ENCODE data around the gene ATP1A3. TPM values are rescaled to one million over a fixed set of nuclear protein-coding genes. Genes with fewer than 3 reads are reported as not detected.
A peak's percentile ranks its signal among the peaks of the same experiment; 100 is the strongest.
"Not testable (repeated sequence)": the region's sequence is repeated elsewhere in the genome, so short reads cannot be mapped to it uniquely, and the experiment has no call there.

The ATP1A3 gene
- total RNA-seq, 8 experiments from 2014 or later, result 2.4 to 243 (median 117) TPM

DNA sequence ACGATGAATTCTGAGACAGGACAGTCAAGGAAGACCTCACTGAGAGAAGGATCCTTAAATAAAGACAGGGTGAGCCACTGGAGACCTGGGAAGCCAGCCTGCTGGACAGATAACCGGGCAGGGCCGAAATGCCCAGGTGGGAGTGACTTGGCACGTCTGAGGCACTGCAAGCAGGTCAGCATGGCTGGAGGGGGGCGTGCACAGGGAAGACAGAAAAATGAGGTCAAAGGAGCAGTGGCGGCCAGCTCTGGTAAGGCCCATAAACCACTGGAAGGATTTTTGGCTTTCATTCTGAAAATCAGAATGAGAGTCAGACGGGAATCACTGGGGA lies 5.8 kb upstream of the ATP1A3 start:
- Histone ChIP-seq H3K4me3 (peak overlapping the region in 2 of 5 donors; percentile 44 to 50), H3K27ac (peak overlapping the region; percentile 95 to 96), H3K4me1 (replicated peaks in 1 of 2) (peaks cover 44 to 46% of the 10 kb centered on the region in 2 donors)
- 60 to 100% (median 84%) methylated on average over 1 to 3 of the region's 7 CpGs; no CpG with 5 or more reads in 2 of the 10 experiments for WGBS, 10 experiments
- in situ Hi-C loops (cut with MboI; ENCODE audit: low pct_unique_long_range_greater_than_20kb in 2 of 9, low sequenced_read_pairs in 9 of 9, unreplicated experiment in 9 of 9), result no loop called here
- ATAC-seq (replicated peaks in 6 of 8), result no peak

- in situ Hi-C loops (cut with MboI; ENCODE audit: low pct_unique_long_range_greater_than_20kb in 2 of 9, low sequenced_read_pairs in 9 of 9, unreplicated experiment in 9 of 9), result no loop called here
- Histone ChIP-seq H3K27ac (peak overlapping the region; percentile 95 to 96), H3K4me3 (peak overlapping the region; percentile 21 to 50 (median 33)), H3K4me1 (replicated peaks in 1 of 2) (peaks cover 50% of the 10 kb centered on the region in 2 donors)
- ATAC-seq (replicated peaks in 6 of 8), result peak in 5 of 8 experiments; percentile 7 to 22 (median 16)
- 10 to 76% (median 39%) methylated on average over 3 to 6 of the region's 55 CpGs; no CpG with 5 or more reads in 4 of the 10 experiments for WGBS, 10 experiments
These were observed 5.2 kb upstream of the ATP1A3 start for GRCh38 chr19:41999071-41999877.

DNA sequence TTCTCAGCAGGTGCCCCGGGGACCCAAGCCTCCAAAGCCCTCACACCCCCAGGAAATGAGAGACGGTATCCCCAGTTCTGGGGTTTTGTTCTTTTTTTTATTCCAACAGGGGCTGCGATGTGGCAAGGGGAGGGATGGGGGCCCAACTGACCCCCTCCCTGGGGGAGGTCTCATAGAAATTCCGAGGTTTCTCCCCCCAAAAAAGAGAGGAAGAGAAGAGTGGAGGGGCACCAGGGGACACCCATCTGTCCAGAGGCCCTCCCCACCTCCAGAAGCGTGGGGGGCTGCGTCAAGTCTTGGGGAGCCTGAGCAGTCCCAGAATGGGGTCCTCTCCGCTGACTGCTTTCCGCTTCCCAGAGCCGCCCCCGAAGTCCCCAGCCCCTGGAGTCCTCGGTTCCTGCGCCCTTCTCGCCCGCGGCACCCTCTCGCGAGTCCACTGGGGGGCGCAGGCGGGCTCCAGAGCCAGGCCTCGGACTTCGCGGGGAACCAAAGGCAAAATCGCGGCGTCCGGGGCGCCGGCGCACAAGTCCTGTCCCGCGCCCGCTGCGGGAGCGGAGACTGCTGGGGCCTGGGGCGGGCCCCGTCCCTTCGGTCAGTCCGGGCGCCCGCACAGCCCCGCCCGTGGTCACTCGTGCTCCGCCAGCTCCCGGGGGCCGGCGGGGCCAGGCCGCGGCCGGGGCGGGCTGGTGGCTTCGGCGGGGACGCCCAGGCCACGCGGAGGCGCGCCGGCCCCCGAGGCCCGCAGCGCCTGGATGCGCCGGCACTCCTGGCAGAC lies 4.4 kb upstream of the ATP1A3 start:
- ATAC-seq (replicated peaks in 6 of 8), result peak; percentile 3 to 30 (median 16)
- H3K27ac ChIP-seq, result peak overlapping the region; percentile 95 to 96
- peak overlapping the region; percentile 21 to 50 (median 33) for H3K4me3 ChIP-seq
- in situ Hi-C loops (cut with MboI; ENCODE audit: low pct_unique_long_range_greater_than_20kb in 2 of 9, low sequenced_read_pairs in 9 of 9, unreplicated experiment in 9 of 9), result no loop called here
- 0 to 20% methylated on average over 1 to 2 of the region's 64 CpGs; no CpG with 5 or more reads in 8 of the 10 experiments for WGBS, 10 experiments
- H3K4me1 ChIP-seq (replicated peaks in 1 of 2), result peaks cover 46 to 50% of the 10 kb centered on the region in 2 donors

- peak overlapping the region; percentile 95 to 96 for H3K27ac ChIP-seq
- in situ Hi-C loops (cut with MboI; ENCODE audit: low pct_unique_long_range_greater_than_20kb in 2 of 9, low sequenced_read_pairs in 9 of 9, unreplicated experiment in 9 of 9), result no loop called here
- peak overlapping the region; percentile 21 to 50 (median 33) for H3K4me3 ChIP-seq
- peaks cover 46 to 50% of the 10 kb centered on the region in 2 donors for H3K4me1 ChIP-seq (replicated peaks in 1 of 2)
- 0 to 8% (median 0%) methylated on average over 1 to 5 of the region's 14 CpGs; no CpG with 5 or more reads in 7 of the 10 experiments for WGBS, 10 experiments
- ATAC-seq (replicated peaks in 6 of 8), result peak in 5 of 8 experiments; percentile 22 to 45 (median 39)
These were observed 3.8 kb upstream of the ATP1A3 start for GRCh38 chr19:41997851-41998229.

DNA sequence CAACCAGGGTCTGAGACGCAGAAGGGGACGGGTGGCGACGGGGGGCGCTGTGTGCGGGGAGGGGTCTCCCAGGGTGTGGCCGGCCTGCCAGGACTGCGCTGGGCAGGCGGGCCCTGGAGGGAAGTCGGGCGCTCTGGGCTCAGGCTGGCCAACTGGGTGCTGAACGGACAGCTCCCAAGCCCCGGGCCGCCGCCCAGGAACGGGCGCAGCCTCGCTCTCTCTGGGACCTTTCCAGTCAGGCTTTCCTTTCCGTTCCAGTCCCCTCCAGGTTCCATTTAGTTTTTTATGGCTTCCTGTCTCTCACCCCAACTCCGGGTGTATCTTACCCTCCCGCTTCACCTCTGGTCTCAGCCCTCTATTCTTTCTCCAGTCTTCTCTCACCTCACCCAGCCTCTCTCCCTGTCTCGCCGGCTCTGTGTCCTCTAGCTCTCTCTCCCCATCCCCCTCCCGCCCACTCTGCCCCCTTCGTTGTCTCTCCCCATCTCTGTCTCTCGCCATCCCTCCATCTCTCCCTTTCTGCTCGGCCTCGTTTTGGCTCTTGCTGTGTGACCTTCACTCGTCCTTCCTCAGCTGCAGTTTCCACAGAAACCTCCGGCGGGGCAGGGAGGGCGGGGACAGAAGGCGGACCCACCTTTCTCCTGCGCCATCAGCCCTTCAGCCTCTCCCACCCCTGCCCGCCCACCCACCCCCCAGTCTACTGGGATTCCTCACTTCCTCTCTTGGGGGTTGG lies 3.3 kb upstream of the ATP1A3 start:
- in situ Hi-C loops (cut with MboI; ENCODE audit: low pct_unique_long_range_greater_than_20kb in 2 of 9, low sequenced_read_pairs in 9 of 9, unreplicated experiment in 9 of 9), result no loop called here
- ATAC-seq (replicated peaks in 6 of 8), result peak; percentile 4 to 67 (median 20)
- peaks cover 49 to 54% of the 10 kb centered on the region in 2 donors for H3K4me1 ChIP-seq (replicated peaks in 1 of 2)
- WGBS, 10 experiments, result 0% methylated on average over 4 of the region's 35 CpGs; no CpG with 5 or more reads in 9 of the 10 experiments
- peak overlapping the region; percentile 21 to 50 (median 33) for H3K4me3 ChIP-seq
- peak overlapping the region; percentile 95 to 96 for H3K27ac ChIP-seq

GRCh38 chr19:41995959-41996797 lies 2.1 kb upstream of the ATP1A3 start:
- 11 to 60% (median 30%) methylated on average over 1 to 6 of the region's 12 CpGs; no CpG with 5 or more reads in 3 of the 10 experiments for WGBS, 10 experiments
- peaks cover 52 to 61% of the 10 kb centered on the region in 2 donors for H3K4me1 ChIP-seq (replicated peaks in 1 of 2)
- H3K4me3 ChIP-seq, result peak overlapping the region in 3 of 5 donors; percentile 32 to 50 (median 44)
- ATAC-seq (replicated peaks in 6 of 8), result peak in 5 of 8 experiments; percentile 36 to 48 (median 39)
- in situ Hi-C loops (cut with MboI; ENCODE audit: low pct_unique_long_range_greater_than_20kb in 2 of 9, low sequenced_read_pairs in 9 of 9, unreplicated experiment in 9 of 9), result no loop called here
- peak overlapping the region; percentile 95 to 96 for H3K27ac ChIP-seq

GRCh38 chr19:41994994-41995958 lies 1.2 kb upstream of the ATP1A3 start:
- peaks cover 50 to 65% of the 10 kb centered on the region in 2 donors for H3K4me1 ChIP-seq (replicated peaks in 1 of 2)
- no peak overlapping the region for H3K4me3 ChIP-seq
- ATAC-seq (replicated peaks in 6 of 8), result no peak
- H3K27ac ChIP-seq, result peak overlapping the region; percentile 75 to 95
- in situ Hi-C loops (cut with MboI; ENCODE audit: low pct_unique_long_range_greater_than_20kb in 2 of 9, low sequenced_read_pairs in 9 of 9, unreplicated experiment in 9 of 9), result no loop called here
- WGBS, 10 experiments, result 36 to 94% (median 75%) methylated on average over 2 to 9 of the region's 19 CpGs; no CpG with 5 or more reads in 3 of the 10 experiments

DNA sequence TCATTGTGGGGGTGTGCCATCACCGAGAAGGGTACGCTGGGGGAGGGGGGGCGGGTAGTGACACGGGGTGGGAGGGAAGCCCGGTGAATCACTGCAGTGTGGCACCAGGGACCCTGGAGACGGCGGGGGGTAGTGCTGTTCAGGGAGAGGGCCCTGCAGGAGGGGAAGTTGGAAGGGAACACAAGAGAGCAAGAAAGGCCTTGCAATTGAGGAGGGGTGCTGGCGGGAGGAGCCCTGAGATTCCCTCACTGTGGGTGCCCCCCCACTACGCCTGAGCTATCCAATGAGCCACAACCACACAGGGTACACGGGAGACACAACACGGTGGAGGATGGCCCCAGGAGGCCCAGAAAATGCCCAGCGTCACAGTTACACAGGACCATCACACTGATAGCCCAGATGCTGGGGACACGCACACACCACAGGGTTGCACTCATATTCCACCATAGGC lies 516 bp upstream of the ATP1A3 start:
- Histone ChIP-seq H3K27ac (peak overlapping the region; percentile 75 to 95), H3K4me1 (replicated peaks in 1 of 2) (peaks cover 43 to 58% of the 10 kb centered on the region in 2 donors), H3K4me3 (peak overlapping the region; percentile 61 to 92 (median 80))
- ATAC-seq (replicated peaks in 6 of 8), result peak in 5 of 8 experiments; percentile 19 to 31 (median 22)
- WGBS, 10 experiments, result 42 to 83% methylated on average over 1 to 2 of the region's 13 CpGs; no CpG with 5 or more reads in 8 of the 10 experiments
- in situ Hi-C loops (cut with MboI; ENCODE audit: low pct_unique_long_range_greater_than_20kb in 2 of 9, low sequenced_read_pairs in 9 of 9, unreplicated experiment in 9 of 9), result no loop called here

DNA sequence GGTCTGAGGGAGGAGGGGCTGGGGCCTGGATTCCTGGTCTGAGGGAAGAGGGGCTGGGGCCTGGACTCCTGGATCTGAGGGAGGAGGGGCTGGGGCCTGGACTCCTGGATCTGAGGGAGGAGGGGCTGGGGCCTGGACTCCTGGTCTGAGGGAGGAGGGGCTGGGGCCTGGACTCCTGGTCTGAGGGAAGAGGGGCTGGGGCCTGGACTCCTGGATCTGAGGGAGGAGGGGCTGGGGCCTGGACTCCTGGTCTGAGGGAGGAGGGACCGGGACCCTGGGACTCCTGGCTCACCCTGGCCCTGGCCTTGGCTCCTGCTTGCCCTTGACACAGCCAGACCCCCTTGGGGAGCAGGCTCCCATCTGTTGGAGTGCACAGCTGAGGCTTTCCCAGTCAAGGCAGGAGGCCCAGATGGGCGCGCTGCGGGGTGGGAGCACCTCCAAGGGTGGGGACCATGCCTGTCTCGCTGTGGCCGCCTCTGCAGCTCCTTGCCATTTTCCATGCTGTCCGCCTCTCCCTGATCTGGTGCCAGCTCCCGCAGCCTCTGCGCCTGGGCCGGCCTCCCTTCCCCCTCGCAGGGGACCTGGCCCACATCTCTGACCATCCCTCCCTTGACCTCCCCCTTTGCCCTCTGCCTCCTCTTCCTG lies 2.0 kb downstream of the ATP1A3 start:
- H3K27ac ChIP-seq; ATAC-seq (replicated peaks in 6 of 8); in situ Hi-C loops (cut with MboI; ENCODE audit: low pct_unique_long_range_greater_than_20kb in 2 of 9, low sequenced_read_pairs in 9 of 9, unreplicated experiment in 9 of 9): not testable (repeated sequence)
- WGBS, 10 experiments, result 90% methylated on average over 2 of the region's 11 CpGs; no CpG with 5 or more reads in 9 of the 10 experiments
- Histone ChIP-seq H3K4me1 (replicated peaks in 1 of 2) (peaks cover 31 to 42% of the 10 kb centered on the region in 2 donors), H3K4me3 (peak overlapping the region; percentile 61 to 92 (median 80))

DNA sequence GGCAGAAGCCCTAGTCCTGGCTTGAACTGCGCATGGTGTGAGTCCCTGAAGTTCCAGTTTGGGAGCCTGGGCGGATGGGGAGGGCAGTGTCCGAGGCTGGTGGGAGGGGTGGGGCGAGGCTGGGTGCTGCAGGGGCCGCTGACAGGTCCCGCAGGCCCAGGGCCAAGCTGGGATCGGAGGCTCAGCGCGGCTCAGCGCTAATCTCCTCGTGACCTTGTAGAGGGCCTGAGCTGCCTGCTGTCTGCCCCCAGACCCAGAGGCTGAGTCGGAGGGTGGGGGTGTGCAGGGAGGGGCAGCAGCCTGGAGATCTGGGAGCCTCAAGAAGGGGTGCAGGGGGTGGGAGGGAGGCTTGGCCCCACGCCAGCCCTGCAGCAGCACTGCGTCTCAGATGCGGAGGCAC lies 3.0 kb downstream of the ATP1A3 start:
- in situ Hi-C loops (cut with MboI; ENCODE audit: low pct_unique_long_range_greater_than_20kb in 2 of 9, low sequenced_read_pairs in 9 of 9, unreplicated experiment in 9 of 9), result no loop called here
- peaks cover 20 to 32% of the 10 kb centered on the region in 2 donors for H3K4me1 ChIP-seq (replicated peaks in 1 of 2)
- H3K4me3 ChIP-seq, result no peak overlapping the region
- H3K27ac ChIP-seq, result no peak overlapping the region
- WGBS, 10 experiments, result 17 to 100% (median 80%) methylated on average over 1 of the region's 15 CpGs; no CpG with 5 or more reads in 7 of the 10 experiments
- ATAC-seq (replicated peaks in 6 of 8), result no peak
